Erythroblast (primary cell): ENCODE results near the gene TRPC1.

ENCODE experiments used
- GATA1 ChIP-seq: IDR thresholded peaks from 2 replicates; pipeline ENCODE4 v1.6.1; 2011; ENCODE audit warnings: low read depth, mild to moderate bottlenecking, control low read depth, low read length, moderate library complexity
- POLR2A ChIP-seq: IDR thresholded peaks from 2 replicates; pipeline ENCODE4 v1.6.1; 2011; ENCODE audit warnings: mild to moderate bottlenecking, low read length

- TF ChIP-seq POLR2A: no peak
- TF ChIP-seq GATA1: no peak
Measured at GRCh38 chr3:142837526-142837925, 113.7 kb downstream of the TRPC1 start.
